Myocyte (in vitro differentiated cells): ENCODE measurements around the gene SDK1. TPM values are rescaled to one million over a fixed set of nuclear protein-coding genes. Genes with fewer than 3 reads are reported as not detected.
A peak's percentile ranks its signal among the peaks of the same experiment; 100 is the strongest.

Experiments
- DNase-seq: peaks from one replicate; pipeline ENCODE4 v3.0.0-alpha.2; 2012; ENCODE audit warnings: low read depth
- total RNA-seq: library from RNA; depleted of rRNA; stranded (reverse); fragments of >200 nt; gene quantifications from 2 replicates; pipeline ENCODE4 v1.2.3, GENCODE V29; 2014

The SDK1 gene
- total RNA-seq, 1 donor from 2014 or later: 2.8 TPM

- DNase-seq: peak; percentile 52
Observed at GRCh38 chr7:3408814-3409595, 108.0 kb downstream of the SDK1 start.

GRCh38 chr7:3412871-3413270 is 111.8 kb downstream of the SDK1 start:
- no peak for DNase-seq

GRCh38 chr7:3415861-3416312 is 114.8 kb downstream of the SDK1 start:
- no peak for DNase-seq

- DNase-seq: peak; percentile 72
Observed at GRCh38 chr7:3416453-3416852, 115.4 kb downstream of the SDK1 start.

- no peak for DNase-seq
Observed at GRCh38 chr7:3425087-3425486, 124.0 kb downstream of the SDK1 start.

- no peak for DNase-seq
Observed at GRCh38 chr7:3426064-3426463, 125.0 kb downstream of the SDK1 start.

GRCh38 chr7:3427957-3428356 is 126.9 kb downstream of the SDK1 start:
- no peak for DNase-seq

- DNase-seq: no peak
Observed at GRCh38 chr7:3429981-3430380, 128.9 kb downstream of the SDK1 start.

GRCh38 chr7:3430588-3430987 is 129.5 kb downstream of the SDK1 start:
- DNase-seq: no peak

- no peak for DNase-seq
Observed at GRCh38 chr7:3431306-3431705, 130.3 kb downstream of the SDK1 start.

GRCh38 chr7:3432911-3433310 is 131.9 kb downstream of the SDK1 start:
- DNase-seq: no peak

GRCh38 chr7:3434611-3435010 is 133.6 kb downstream of the SDK1 start:
- no peak for DNase-seq

- DNase-seq: no peak
Observed at GRCh38 chr7:3436112-3436511, 135.1 kb downstream of the SDK1 start.

GRCh38 chr7:3436746-3437145 is 135.7 kb downstream of the SDK1 start:
- peak; percentile 33 for DNase-seq

GRCh38 chr7:3437467-3437866 is 136.4 kb downstream of the SDK1 start:
- no peak for DNase-seq

GRCh38 chr7:3438352-3438751 is 137.3 kb downstream of the SDK1 start:
- DNase-seq: peak; percentile 71

- peak; percentile 86 for DNase-seq
Observed at GRCh38 chr7:3439333-3440030, 138.4 kb downstream of the SDK1 start.

GRCh38 chr7:3440509-3440908 is 139.5 kb downstream of the SDK1 start:
- DNase-seq: no peak

- DNase-seq: no peak
Observed at GRCh38 chr7:3443716-3444115, 142.7 kb downstream of the SDK1 start.

- peak; percentile 20 for DNase-seq
Observed at GRCh38 chr7:3446786-3447185, 145.7 kb downstream of the SDK1 start.

GRCh38 chr7:3451701-3452100 is 150.6 kb downstream of the SDK1 start:
- no peak for DNase-seq

- peak; percentile 81 for DNase-seq
Observed at GRCh38 chr7:3453398-3453797, 152.3 kb downstream of the SDK1 start.
